K562 (cell line): ENCODE measurements around the gene UPK3A. TPM values are rescaled to one million over a fixed set of nuclear protein-coding genes. Genes with fewer than 3 reads are reported as not detected.

Experiments used
- CBX3 ChIP-seq, 2 experiments: IDR thresholded peaks; 1 replicate in 1 of 2; 2 replicates in 1 of 2; pipeline ENCODE4 v1.6.1; 2012; ENCODE audit warnings: inconsistent platforms in 2 of 2, low read length in 2 of 2, borderline replicate concordance in 1 of 2, control low read depth in 1 of 2
- DMBX1 ChIP-seq: fragments of 250-450 bp; sonication (Bioruptor Pico); IDR thresholded peaks from 2 replicates; pipeline ENCODE4 v1.8.0; 2022; ENCODE audit warnings: inconsistent platforms, mild to moderate bottlenecking, moderate library complexity, borderline replicate concordance
- MTF1 ChIP-seq: fragments of 250-450 bp; sonication (Bioruptor Pico); IDR thresholded peaks from 2 replicates; pipeline ENCODE4 v1.9.0; 2021; ENCODE audit warnings: moderate library complexity, mild to moderate bottlenecking, inconsistent platforms, borderline replicate concordance
- POU5F1 ChIP-seq: fragments of 150-350 bp; IDR thresholded peaks from 2 replicates; pipeline ENCODE4 v1.6.1; 2014; ENCODE audit warnings: borderline replicate concordance, low read length, low read depth, mild to moderate bottlenecking; ENCODE audit not compliant: partially characterized antibody
- RAD51 ChIP-seq: fragments of 450-650 bp; IDR thresholded peaks from 2 replicates; pipeline ENCODE4 v1.7.1; 2016; ENCODE audit warnings: low read depth, mild to moderate bottlenecking, borderline replicate concordance
- ZNF77 ChIP-seq: fragments of 250-450 bp; sonication (Bioruptor Pico); IDR thresholded peaks from 2 replicates; pipeline ENCODE4 v1.5.0; 2020
- ZNF785 ChIP-seq: fragments of 250-450 bp; sonication (Bioruptor Pico); IDR thresholded peaks from 2 replicates; pipeline ENCODE4 v1.4.0; 2020; ENCODE audit warnings: mild to moderate bottlenecking
- polyA plus RNA-seq, 8 experiments: library from polyadenylated mRNA; depleted of rRNA in 4 of 8; stranded (reverse) in 5 of 8; unstranded in 3 of 8; fragments of >200 nt; fragmentation: Nextera tagmentation in 2 of 8; fragmentation: Illumina TruSeq in 1 of 8; extraction: Ambion mirVana in 2 of 8; extraction: Trizol in 1 of 8; gene quantifications; 2 replicates each; pipeline versions ENCODE4 v1.2.1 to v1.2.3, GENCODE V29; 2011 to 2014; ENCODE audit warnings: inconsistent platforms in 1 of 8, missing spikeins in 1 of 8
- total RNA-seq, 7 experiments: library from RNA; depleted of rRNA in 6 of 7; stranded (reverse); fragments of >200 nt in 6 of 7; fragmentation: Illumina TruSeq in 2 of 7; extraction: Trizol in 2 of 7; gene quantifications; 2 replicates each; pipeline versions ENCODE4 v1.2.1 to v1.2.3, GENCODE V29; 2011 to 2021; ENCODE audit warnings: low replicate concordance in 1 of 7
- TF ChIP-seq, protein P1 (sequence below): fragments of 250-450 bp; sonication (Bioruptor Pico); IDR thresholded peaks from 2 replicates; pipeline ENCODE4 v1.4.0; 2020
- TF ChIP-seq, protein P2 (sequence below): sonication (generic); formaldehyde crosslinking; IDR thresholded peaks from 2 replicates; pipeline ENCODE4 v1.8.0; 2022; ENCODE audit warnings: mild to moderate bottlenecking, missing genetic modification reagents
- TF ChIP-seq, protein P3 (sequence below): conservative IDR thresholded peaks from 2 replicates; pipeline ENCODE4 v1.6.1; 2011; ENCODE audit warnings: low read depth, mild to moderate bottlenecking, low read length; ENCODE audit not compliant: control insufficient read depth
- TF ChIP-seq, protein P4 (sequence below), 2 experiments: fragments of 450-650 bp; IDR thresholded peaks; 2 replicates each; pipeline ENCODE4 v1.6.1; 2016
- TF ChIP-seq, protein P5 (sequence below): IDR thresholded peaks from 2 replicates; pipeline ENCODE4 v1.6.1; 2014; ENCODE audit warnings: antibody characterized with exemption

UPK3A gene
- total and polyA plus RNA-seq, 9 of the 15 experiments (the other 6 are each of a cell fraction or from before 2014, with no cell fraction given) = not detected

DNA sequence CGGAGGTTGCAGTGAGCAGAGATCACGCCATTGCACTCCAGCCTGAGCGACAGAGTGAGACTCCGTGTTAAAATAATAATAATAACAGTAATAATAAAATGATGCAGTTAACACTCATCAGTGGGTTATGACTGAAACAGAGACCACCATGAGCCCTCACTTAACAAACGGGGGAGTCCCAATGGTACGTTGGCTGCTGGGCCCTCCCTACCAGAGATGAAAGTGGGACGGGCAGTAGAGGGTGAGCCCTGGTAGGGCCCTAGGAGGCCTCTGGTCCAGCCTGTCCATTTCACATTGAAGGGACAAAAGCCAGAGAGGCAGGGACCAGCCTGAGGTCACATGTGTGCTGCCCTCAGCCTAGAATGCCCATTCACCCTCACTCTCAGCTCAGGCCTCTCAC is 30.4 kb upstream of the UPK3A start (continued):
- TF ChIP-seq, protein P1, sequence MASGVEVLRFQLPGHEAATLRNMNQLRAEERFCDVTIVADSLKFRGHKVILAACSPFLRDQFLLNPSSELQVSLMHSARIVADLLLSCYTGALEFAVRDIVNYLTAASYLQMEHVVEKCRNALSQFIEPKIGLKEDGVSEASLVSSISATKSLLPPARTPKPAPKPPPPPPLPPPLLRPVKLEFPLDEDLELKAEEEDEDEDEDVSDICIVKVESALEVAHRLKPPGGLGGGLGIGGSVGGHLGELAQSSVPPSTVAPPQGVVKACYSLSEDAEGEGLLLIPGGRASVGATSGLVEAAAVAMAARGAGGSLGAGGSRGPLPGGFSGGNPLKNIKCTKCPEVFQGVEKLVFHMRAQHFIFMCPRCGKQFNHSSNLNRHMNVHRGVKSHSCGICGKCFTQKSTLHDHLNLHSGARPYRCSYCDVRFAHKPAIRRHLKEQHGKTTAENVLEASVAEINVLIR (CRISPR knock-in tag) = no peak
- TF ChIP-seq ZNF785 (CRISPR knock-in tag) (no peak), MTF1 (CRISPR knock-in tag) (no peak), POU5F1 (no peak), ZNF77 (CRISPR knock-in tag) (no peak), DMBX1 (CRISPR knock-in tag) (no peak), RAD51 (no peak), CBX3 (IDR thresholded peaks at IDR 0.05; ENCODE audit: borderline replicate concordance in 1 of 2, low read length in 2 of 2) (no peak)
- TF ChIP-seq, protein P2, sequence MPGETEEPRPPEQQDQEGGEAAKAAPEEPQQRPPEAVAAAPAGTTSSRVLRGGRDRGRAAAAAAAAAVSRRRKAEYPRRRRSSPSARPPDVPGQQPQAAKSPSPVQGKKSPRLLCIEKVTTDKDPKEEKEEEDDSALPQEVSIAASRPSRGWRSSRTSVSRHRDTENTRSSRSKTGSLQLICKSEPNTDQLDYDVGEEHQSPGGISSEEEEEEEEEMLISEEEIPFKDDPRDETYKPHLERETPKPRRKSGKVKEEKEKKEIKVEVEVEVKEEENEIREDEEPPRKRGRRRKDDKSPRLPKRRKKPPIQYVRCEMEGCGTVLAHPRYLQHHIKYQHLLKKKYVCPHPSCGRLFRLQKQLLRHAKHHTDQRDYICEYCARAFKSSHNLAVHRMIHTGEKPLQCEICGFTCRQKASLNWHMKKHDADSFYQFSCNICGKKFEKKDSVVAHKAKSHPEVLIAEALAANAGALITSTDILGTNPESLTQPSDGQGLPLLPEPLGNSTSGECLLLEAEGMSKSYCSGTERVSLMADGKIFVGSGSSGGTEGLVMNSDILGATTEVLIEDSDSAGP = no peak
- TF ChIP-seq, protein P3, sequence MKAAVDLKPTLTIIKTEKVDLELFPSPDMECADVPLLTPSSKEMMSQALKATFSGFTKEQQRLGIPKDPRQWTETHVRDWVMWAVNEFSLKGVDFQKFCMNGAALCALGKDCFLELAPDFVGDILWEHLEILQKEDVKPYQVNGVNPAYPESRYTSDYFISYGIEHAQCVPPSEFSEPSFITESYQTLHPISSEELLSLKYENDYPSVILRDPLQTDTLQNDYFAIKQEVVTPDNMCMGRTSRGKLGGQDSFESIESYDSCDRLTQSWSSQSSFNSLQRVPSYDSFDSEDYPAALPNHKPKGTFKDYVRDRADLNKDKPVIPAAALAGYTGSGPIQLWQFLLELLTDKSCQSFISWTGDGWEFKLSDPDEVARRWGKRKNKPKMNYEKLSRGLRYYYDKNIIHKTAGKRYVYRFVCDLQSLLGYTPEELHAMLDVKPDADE = no peak
- TF ChIP-seq, protein P4, sequence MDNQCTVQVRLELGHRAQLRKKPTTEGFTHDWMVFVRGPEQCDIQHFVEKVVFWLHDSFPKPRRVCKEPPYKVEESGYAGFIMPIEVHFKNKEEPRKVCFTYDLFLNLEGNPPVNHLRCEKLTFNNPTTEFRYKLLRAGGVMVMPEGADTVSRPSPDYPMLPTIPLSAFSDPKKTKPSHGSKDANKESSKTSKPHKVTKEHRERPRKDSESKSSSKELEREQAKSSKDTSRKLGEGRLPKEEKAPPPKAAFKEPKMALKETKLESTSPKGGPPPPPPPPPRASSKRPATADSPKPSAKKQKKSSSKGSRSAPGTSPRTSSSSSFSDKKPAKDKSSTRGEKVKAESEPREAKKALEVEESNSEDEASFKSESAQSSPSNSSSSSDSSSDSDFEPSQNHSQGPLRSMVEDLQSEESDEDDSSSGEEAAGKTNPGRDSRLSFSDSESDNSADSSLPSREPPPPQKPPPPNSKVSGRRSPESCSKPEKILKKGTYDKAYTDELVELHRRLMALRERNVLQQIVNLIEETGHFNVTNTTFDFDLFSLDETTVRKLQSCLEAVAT (IDR thresholded peaks at IDR 0.05) = no peak
- TF ChIP-seq, protein P5, sequence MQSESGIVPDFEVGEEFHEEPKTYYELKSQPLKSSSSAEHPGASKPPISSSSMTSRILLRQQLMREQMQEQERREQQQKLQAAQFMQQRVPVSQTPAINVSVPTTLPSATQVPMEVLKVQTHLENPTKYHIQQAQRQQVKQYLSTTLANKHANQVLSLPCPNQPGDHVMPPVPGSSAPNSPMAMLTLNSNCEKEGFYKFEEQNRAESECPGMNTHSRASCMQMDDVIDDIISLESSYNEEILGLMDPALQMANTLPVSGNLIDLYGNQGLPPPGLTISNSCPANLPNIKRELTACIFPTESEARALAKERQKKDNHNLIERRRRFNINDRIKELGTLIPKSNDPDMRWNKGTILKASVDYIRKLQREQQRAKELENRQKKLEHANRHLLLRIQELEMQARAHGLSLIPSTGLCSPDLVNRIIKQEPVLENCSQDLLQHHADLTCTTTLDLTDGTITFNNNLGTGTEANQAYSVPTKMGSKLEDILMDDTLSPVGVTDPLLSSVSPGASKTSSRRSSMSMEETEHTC = no peak
